Liver (tissue), 9 donors: Measurements from ENCODE around the gene FOXC2. TPM values are rescaled to one million over a fixed set of nuclear protein-coding genes. Genes with fewer than 3 reads are reported as not detected.

Experiments
- DNase-seq: peaks from one replicate; pipeline ENCODE4 v3.0.0-alpha.2; 2017; ENCODE audit warnings: low spot score
- H3K27ac ChIP-seq, 2 donors: one replicate each; pipeline ENCODE4 v1.7.0; 2013; ENCODE audit warnings: inconsistent platforms in 2 of 2, low read length in 2 of 2, control low read depth in 1 of 2, low read depth in 1 of 2, mild to moderate bottlenecking in 1 of 2
- H3K27me3 ChIP-seq, 4 donors: one replicate each; pipeline versions ENCODE4 v1.6.1 to v1.7.0; 2013; ENCODE audit warnings: low read length in 3 of 4, inconsistent platforms in 1 of 4, mild to moderate bottlenecking in 1 of 4, moderate library complexity in 1 of 4; ENCODE audit not compliant: control insufficient read depth in 4 of 4, insufficient read depth in 4 of 4
- H3K36me3 ChIP-seq, 4 donors: one replicate each; pipeline versions ENCODE4 v1.6.1 to v1.7.0; 2013; ENCODE audit warnings: low read length in 3 of 4, mild to moderate bottlenecking in 3 of 4, low read depth in 1 of 4, moderate library complexity in 1 of 4; ENCODE audit not compliant: control insufficient read depth in 4 of 4, insufficient read depth in 3 of 4
- H3K4me1 ChIP-seq, 4 donors: one replicate each; pipeline versions ENCODE4 v1.6.1 to v1.7.0; 2013; ENCODE audit warnings: low read length in 3 of 4, mild to moderate bottlenecking in 3 of 4, moderate library complexity in 1 of 4; ENCODE audit not compliant: control insufficient read depth in 4 of 4, insufficient read depth in 4 of 4
- H3K4me3 ChIP-seq, 3 donors: one replicate each; pipeline versions ENCODE4 v1.6.1 to v1.7.0; 2013; ENCODE audit warnings: low read length in 3 of 3, control low read depth in 1 of 3, low read depth in 1 of 3, mild to moderate bottlenecking in 1 of 3
- H3K9ac ChIP-seq, 2 donors: one replicate each; pipeline ENCODE4 v1.7.0; 2013; ENCODE audit warnings: low read length in 2 of 2, mild to moderate bottlenecking in 2 of 2, moderate library complexity in 2 of 2, control low read depth in 1 of 2, low read depth in 1 of 2
- H3K9me3 ChIP-seq, 4 donors: one replicate each; pipeline versions ENCODE4 v1.6.1 to v1.7.0; 2013; ENCODE audit warnings: low read length in 3 of 4; ENCODE audit not compliant: control insufficient read depth in 4 of 4
- EGR1 ChIP-seq, 2 donors: IDR thresholded peaks; 2 replicates each; pipeline ENCODE4 v1.6.1; 2016 to 2018; ENCODE audit warnings: antibody characterized with exemption in 2 of 2, low read depth in 2 of 2
- FOXA1 ChIP-seq: IDR thresholded peaks from 2 replicates; pipeline ENCODE4 v1.6.1; 2016; ENCODE audit warnings: antibody characterized with exemption
- FOXA2 ChIP-seq: IDR thresholded peaks from 2 replicates; pipeline ENCODE4 v1.6.1; 2016; ENCODE audit warnings: antibody characterized with exemption
- GABPA ChIP-seq, 2 donors: IDR thresholded peaks in 1 of 2; conservative IDR thresholded peaks in 1 of 2; 2 replicates each; pipeline ENCODE4 v1.6.1; 2016; ENCODE audit warnings: antibody characterized with exemption in 2 of 2, mild to moderate bottlenecking in 1 of 2, moderate library complexity in 1 of 2
- JUND ChIP-seq, 2 donors: IDR thresholded peaks; 2 replicates each; pipeline ENCODE4 v1.6.1; 2016; ENCODE audit warnings: antibody characterized with exemption in 2 of 2
- NR2F2 ChIP-seq: IDR thresholded peaks from 2 replicates; pipeline ENCODE4 v1.6.1; 2016; ENCODE audit warnings: antibody characterized with exemption
- RAD21 ChIP-seq, 2 donors: IDR thresholded peaks; 2 replicates each; pipeline ENCODE4 v1.6.1; 2016; ENCODE audit warnings: antibody characterized with exemption in 2 of 2, mild to moderate bottlenecking in 2 of 2
- RXRA ChIP-seq, 2 donors: IDR thresholded peaks; 2 replicates each; pipeline ENCODE4 v1.6.1; 2017 to 2018; ENCODE audit warnings: antibody characterized with exemption in 2 of 2, mild to moderate bottlenecking in 1 of 2
- SP1 ChIP-seq: IDR thresholded peaks from 2 replicates; pipeline ENCODE4 v1.6.1; 2018; ENCODE audit warnings: antibody characterized with exemption, mild to moderate bottlenecking
- TAF1 ChIP-seq: conservative IDR thresholded peaks from 2 replicates; pipeline ENCODE4 v1.6.1; 2016; ENCODE audit warnings: antibody characterized with exemption, mild to moderate bottlenecking
- YY1 ChIP-seq: IDR thresholded peaks from 2 replicates; pipeline ENCODE4 v1.6.1; 2016; ENCODE audit warnings: antibody characterized with exemption, mild to moderate bottlenecking
- WGBS: extraction: QIAGEN DNeasy Blood & Tissue Kit; methylation state at CpG from one replicate; pipeline ENCODE4 v1.1.7; 2013; 5-methylcytosine and 5-hydroxymethylcytosine counted together
- polyA plus RNA-seq, 2 donors: library from polyadenylated mRNA; stranded (reverse) in 1 of 2; unstranded in 1 of 2; fragments of 200-250 nt in 1 of 2; fragments of >200 nt in 1 of 2; fragmentation: Nextera tagmentation in 1 of 2; extraction: Ambion mirVana in 1 of 2; gene quantifications; one replicate each; pipeline versions ENCODE4 v1.2.1 to v1.2.3, GENCODE V29; 2013 to 2015
- total RNA-seq, 2 donors: library from RNA; depleted of rRNA; stranded (reverse); fragments of >200 nt; gene quantifications; one replicate each; pipeline ENCODE4 v1.2.3, GENCODE V29; 2014
- TF ChIP-seq, protein P1 (sequence below): IDR thresholded peaks from 2 replicates; pipeline ENCODE4 v1.6.1; 2016; ENCODE audit warnings: antibody characterized with exemption
- TF ChIP-seq, protein P2 (sequence below): IDR thresholded peaks from 2 replicates; pipeline ENCODE4 v1.6.1; 2016; ENCODE audit warnings: antibody characterized with exemption
- TF ChIP-seq, protein P3 (sequence below): fragments of 150-350 bp; IDR thresholded peaks from 2 replicates; pipeline ENCODE4 v1.5.1; 2017; ENCODE audit warnings: improper control_type of control experiment, low read depth, low read length; ENCODE audit not compliant: missing input control
- TF ChIP-seq, protein P4 (sequence below): IDR thresholded peaks from 2 replicates; pipeline ENCODE4 v1.6.1; 2016; ENCODE audit warnings: antibody characterized with exemption
- donor health status: healthy.
- donor health status: healthy.
- donor health status: healthy.
- donor health status: healthy.
- donor health status: healthy.

FOXC2 gene
- total and polyA plus RNA-seq, 4 donors = 0.03 to 0.09 (median 0.08) TPM; not detected in 1

DNA sequence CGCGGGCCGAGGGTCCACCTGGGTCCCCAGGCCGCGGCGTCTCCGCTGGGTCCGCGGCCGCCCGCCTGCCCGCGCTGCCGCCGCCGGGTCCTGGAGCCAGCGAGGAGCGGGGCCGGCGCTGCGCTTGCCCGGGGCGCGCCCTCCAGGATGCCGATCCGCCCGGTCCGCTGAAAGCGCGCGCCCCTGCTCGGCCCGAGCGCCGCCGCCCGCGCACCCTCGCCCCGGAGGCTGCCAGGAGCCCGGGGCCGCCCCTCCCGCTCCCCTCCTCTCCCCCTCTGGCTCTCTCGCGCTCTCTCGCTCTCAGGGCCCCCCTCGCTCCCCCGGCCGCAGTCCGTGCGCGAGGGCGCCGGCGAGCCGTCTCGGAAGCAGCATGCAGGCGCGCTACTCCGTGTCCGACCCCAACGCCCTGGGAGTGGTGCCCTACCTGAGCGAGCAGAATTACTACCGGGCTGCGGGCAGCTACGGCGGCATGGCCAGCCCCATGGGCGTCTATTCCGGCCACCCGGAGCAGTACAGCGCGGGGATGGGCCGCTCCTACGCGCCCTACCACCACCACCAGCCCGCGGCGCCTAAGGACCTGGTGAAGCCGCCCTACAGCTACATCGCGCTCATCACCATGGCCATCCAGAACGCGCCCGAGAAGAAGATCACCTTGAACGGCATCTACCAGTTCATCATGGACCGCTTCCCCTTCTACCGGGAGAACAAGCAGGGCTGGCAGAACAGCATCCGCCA lies 504 bp downstream of the FOXC2 start:
- DNase-seq = no peak
- TF ChIP-seq GABPA (IDR thresholded peaks at IDR 0.05 in 1 of 2, conservative IDR thresholded peaks at IDR 0.05 in 1 of 2) = no peak
- TF ChIP-seq, protein P1, sequence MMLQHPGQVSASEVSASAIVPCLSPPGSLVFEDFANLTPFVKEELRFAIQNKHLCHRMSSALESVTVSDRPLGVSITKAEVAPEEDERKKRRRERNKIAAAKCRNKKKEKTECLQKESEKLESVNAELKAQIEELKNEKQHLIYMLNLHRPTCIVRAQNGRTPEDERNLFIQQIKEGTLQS = no peak
- TF ChIP-seq, protein P2, sequence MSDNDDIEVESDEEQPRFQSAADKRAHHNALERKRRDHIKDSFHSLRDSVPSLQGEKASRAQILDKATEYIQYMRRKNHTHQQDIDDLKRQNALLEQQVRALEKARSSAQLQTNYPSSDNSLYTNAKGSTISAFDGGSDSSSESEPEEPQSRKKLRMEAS = no peak
- TF ChIP-seq NR2F2 = no peak
- TF ChIP-seq JUND (IDR thresholded peaks at IDR 0.05) = no peak
- no peak for TF ChIP-seq RXRA (IDR thresholded peaks at IDR 0.05)
- 4% methylated on average over 88 of the region's 88 CpGs for WGBS
- H3K27me3 ChIP-seq = peaks cover 2 to 25% (median 18%) of the 10 kb centered on the region in 4 donors
- H3K36me3 ChIP-seq = no peaks in the 10 kb centered on the region
- peaks cover 2 to 19% (median 6%) of the 10 kb centered on the region in 4 donors for H3K4me1 ChIP-seq
- no peaks in the 10 kb centered on the region for H3K9me3 ChIP-seq
- no peak overlapping the region for H3K9ac ChIP-seq
- peak overlapping the region in 1 of 3 donors; percentile 34 for H3K4me3 ChIP-seq
- no peak overlapping the region for H3K27ac ChIP-seq

DNA sequence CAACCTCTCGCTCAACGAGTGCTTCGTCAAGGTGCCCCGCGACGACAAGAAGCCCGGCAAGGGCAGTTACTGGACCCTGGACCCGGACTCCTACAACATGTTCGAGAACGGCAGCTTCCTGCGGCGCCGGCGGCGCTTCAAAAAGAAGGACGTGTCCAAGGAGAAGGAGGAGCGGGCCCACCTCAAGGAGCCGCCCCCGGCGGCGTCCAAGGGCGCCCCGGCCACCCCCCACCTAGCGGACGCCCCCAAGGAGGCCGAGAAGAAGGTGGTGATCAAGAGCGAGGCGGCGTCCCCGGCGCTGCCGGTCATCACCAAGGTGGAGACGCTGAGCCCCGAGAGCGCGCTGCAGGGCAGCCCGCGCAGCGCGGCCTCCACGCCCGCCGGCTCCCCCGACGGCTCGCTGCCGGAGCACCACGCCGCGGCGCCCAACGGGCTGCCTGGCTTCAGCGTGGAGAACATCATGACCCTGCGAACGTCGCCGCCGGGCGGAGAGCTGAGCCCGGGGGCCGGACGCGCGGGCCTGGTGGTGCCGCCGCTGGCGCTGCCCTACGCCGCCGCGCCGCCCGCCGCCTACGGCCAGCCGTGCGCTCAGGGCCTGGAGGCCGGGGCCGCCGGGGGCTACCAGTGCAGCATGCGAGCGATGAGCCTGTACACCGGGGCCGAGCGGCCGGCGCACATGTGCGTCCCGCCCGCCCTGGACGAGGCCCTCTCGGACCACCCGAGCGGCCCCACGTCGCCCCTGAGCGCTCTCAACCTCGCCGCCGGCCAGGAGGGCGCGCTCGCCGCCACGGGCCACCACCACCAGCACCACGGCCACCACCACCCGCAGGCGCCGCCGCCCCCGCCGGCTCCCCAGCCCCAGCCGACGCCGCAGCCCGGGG lies 1.3 kb downstream of the FOXC2 start:
- Histone ChIP-seq H3K27ac (no peak overlapping the region), H3K36me3 (no peaks in the 10 kb centered on the region), H3K4me3 (peak overlapping the region in 1 of 3 donors; percentile 6), H3K9ac (no peak overlapping the region), H3K4me1 (peaks cover 2 to 19% (median 6%) of the 10 kb centered on the region in 4 donors), H3K27me3 (peaks cover 2 to 31% (median 22%) of the 10 kb centered on the region in 4 donors), H3K9me3 (no peaks in the 10 kb centered on the region)
- no peak for DNase-seq
- 4% methylated on average over 116 of the region's 116 CpGs for WGBS
- TF ChIP-seq FOXA2 (no peak), YY1 (no peak), GABPA (IDR thresholded peaks at IDR 0.05 in 1 of 2, conservative IDR thresholded peaks at IDR 0.05 in 1 of 2) (no peak), TAF1 (no peak), FOXA1 (no peak), EGR1 (IDR thresholded peaks at IDR 0.05; ENCODE audit: low read depth in 2 of 2) (no peak), RAD21 (IDR thresholded peaks at IDR 0.05) (no peak), SP1 (no peak), NR2F2 (no peak)
- TF ChIP-seq, protein P3, sequence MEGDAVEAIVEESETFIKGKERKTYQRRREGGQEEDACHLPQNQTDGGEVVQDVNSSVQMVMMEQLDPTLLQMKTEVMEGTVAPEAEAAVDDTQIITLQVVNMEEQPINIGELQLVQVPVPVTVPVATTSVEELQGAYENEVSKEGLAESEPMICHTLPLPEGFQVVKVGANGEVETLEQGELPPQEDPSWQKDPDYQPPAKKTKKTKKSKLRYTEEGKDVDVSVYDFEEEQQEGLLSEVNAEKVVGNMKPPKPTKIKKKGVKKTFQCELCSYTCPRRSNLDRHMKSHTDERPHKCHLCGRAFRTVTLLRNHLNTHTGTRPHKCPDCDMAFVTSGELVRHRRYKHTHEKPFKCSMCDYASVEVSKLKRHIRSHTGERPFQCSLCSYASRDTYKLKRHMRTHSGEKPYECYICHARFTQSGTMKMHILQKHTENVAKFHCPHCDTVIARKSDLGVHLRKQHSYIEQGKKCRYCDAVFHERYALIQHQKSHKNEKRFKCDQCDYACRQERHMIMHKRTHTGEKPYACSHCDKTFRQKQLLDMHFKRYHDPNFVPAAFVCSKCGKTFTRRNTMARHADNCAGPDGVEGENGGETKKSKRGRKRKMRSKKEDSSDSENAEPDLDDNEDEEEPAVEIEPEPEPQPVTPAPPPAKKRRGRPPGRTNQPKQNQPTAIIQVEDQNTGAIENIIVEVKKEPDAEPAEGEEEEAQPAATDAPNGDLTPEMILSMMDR = no peak
- TF ChIP-seq, protein P1 = no peak
- TF ChIP-seq, protein P4, sequence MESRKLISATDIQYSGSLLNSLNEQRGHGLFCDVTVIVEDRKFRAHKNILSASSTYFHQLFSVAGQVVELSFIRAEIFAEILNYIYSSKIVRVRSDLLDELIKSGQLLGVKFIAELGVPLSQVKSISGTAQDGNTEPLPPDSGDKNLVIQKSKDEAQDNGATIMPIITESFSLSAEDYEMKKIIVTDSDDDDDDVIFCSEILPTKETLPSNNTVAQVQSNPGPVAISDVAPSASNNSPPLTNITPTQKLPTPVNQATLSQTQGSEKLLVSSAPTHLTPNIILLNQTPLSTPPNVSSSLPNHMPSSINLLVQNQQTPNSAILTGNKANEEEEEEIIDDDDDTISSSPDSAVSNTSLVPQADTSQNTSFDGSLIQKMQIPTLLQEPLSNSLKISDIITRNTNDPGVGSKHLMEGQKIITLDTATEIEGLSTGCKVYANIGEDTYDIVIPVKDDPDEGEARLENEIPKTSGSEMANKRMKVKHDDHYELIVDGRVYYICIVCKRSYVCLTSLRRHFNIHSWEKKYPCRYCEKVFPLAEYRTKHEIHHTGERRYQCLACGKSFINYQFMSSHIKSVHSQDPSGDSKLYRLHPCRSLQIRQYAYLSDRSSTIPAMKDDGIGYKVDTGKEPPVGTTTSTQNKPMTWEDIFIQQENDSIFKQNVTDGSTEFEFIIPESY = no peak
